ENCODE measurements around the gene EXOC1L.

The EXOC1L gene

DNA sequence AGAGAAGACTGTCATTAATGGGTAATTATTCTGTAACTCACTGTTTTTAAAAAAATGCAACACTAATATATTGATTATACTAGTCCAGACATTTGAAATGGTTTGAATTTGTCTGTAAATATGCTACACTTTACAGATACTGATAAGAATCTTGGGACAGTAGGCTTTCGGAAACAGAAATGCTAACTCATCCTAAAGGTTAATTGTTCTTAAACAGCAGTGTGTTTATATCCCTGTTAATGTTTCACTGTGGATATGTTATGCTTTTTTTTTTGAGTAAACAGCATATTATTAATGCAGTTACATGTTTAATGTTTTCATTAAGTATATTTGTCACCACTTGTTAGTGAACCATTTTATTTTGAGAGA is 65.2 kb downstream of the EXOC1L start:
- no peak for DNase-seq

Measured in NCI-H1092 (cell line).